Neural cell (in vitro differentiated cells): ENCODE measurements around the gene TRMT11. TPM values are rescaled to one million over a fixed set of nuclear protein-coding genes. Genes with fewer than 3 reads are reported as not detected.
A peak's percentile ranks its signal among the peaks of the same experiment; 100 is the strongest.

ENCODE experiments used
- H2AFZ ChIP-seq: fragments of 200-600, 300-800 bp; sonication (generic), shearing (Covaris generic); 2 replicates; pipeline ENCODE4 v1.6.0; 2014; ENCODE audit warnings: low read depth, mild to moderate bottlenecking, antibody characterized with exemption, low read length, moderate library complexity
- H3F3A ChIP-seq: fragments of 200-600 bp; shearing (Covaris generic); 2 replicates; pipeline ENCODE4 v1.6.1; 2016; ENCODE audit warnings: mild to moderate bottlenecking, moderate library complexity, mixed read lengths, antibody characterized with exemption, low read length; ENCODE audit not compliant: insufficient read depth, poor library complexity, severe bottlenecking
- H3K27ac ChIP-seq: fragments of 200-600, 300-800 bp; sonication (generic), shearing (Covaris generic); 2 replicates; pipeline ENCODE4 v1.5.1; 2014; ENCODE audit warnings: mild to moderate bottlenecking, low read length, moderate library complexity
- H3K27me3 ChIP-seq: fragments of 300-800, 200-600 bp; sonication (generic), shearing (Covaris generic); 2 replicates; pipeline ENCODE4 v1.6.0; 2014; ENCODE audit warnings: mild to moderate bottlenecking, low read depth, low read length, moderate library complexity; ENCODE audit not compliant: insufficient read depth
- H3K36me3 ChIP-seq: fragments of 300-800, 200-600 bp; sonication (generic), shearing (Covaris generic); 2 replicates; pipeline ENCODE4 v1.5.1; 2014; ENCODE audit warnings: mild to moderate bottlenecking, antibody characterized with exemption, low read length, moderate library complexity; ENCODE audit not compliant: insufficient read depth
- H3K4me2 ChIP-seq: fragments of 300-800, 200-600 bp; sonication (generic), shearing (Covaris generic); 2 replicates; pipeline ENCODE4 v1.6.0; 2014; ENCODE audit warnings: mild to moderate bottlenecking, low read length
- H3K4me3 ChIP-seq: fragments of 300-800, 200-600 bp; sonication (generic), shearing (Covaris generic); 2 replicates; pipeline ENCODE4 v1.5.1; 2014; ENCODE audit warnings: mild to moderate bottlenecking, low read length, moderate library complexity
- H3K79me2 ChIP-seq: fragments of 200-600 bp; shearing (Covaris generic); replicated peaks from 2 replicates; pipeline ENCODE4 v1.6.0; 2014; ENCODE audit warnings: mild to moderate bottlenecking, low read length, moderate library complexity; ENCODE audit not compliant: insufficient read depth
- H3K9ac ChIP-seq: fragments of 300-800, 200-600 bp; sonication (generic), shearing (Covaris generic); 2 replicates; pipeline ENCODE4 v1.6.1; 2016; ENCODE audit warnings: mild to moderate bottlenecking, low read length, mixed read lengths
- H3K9me2 ChIP-seq: fragments of 200-600 bp; shearing (Covaris generic); 2 replicates; pipeline ENCODE4 v1.6.1; 2016; ENCODE audit warnings: mild to moderate bottlenecking, low read length, mixed read lengths; ENCODE audit not compliant: insufficient read depth
- H3K9me3 ChIP-seq: fragments of 200-600, 300-800 bp; sonication (generic), shearing (Covaris generic); 2 replicates; pipeline ENCODE4 v1.6.1; 2016; ENCODE audit warnings: mild to moderate bottlenecking, mixed run types, low read length, moderate library complexity, mixed read lengths
- H4K20me1 ChIP-seq: fragments of 200-600 bp; shearing (Covaris generic); 2 replicates; pipeline ENCODE4 v1.6.1; 2016; ENCODE audit warnings: mild to moderate bottlenecking, mixed run types; ENCODE audit not compliant: insufficient read depth
- CTCF ChIP-seq: fragments of 450-650 bp; IDR thresholded peaks from 2 replicates; pipeline ENCODE4 v1.5.1; 2014; ENCODE audit warnings: antibody characterized with exemption, mild to moderate bottlenecking, moderate library complexity; ENCODE audit not compliant: poor library complexity, severe bottlenecking
- EP300 ChIP-seq: fragments of 450-650 bp; conservative IDR thresholded peaks from 2 replicates; pipeline ENCODE4 v1.6.1; 2014; ENCODE audit warnings: antibody characterized with exemption, mild to moderate bottlenecking, moderate library complexity; ENCODE audit not compliant: poor library complexity, severe bottlenecking
- EZH2 ChIP-seq: fragments of 200-600, 300-800 bp; shearing (Covaris generic), sonication (generic); IDR thresholded peaks from 2 replicates; pipeline ENCODE4 v1.6.1; 2014; ENCODE audit warnings: antibody characterized with exemption, low read length, borderline replicate concordance, mild to moderate bottlenecking; ENCODE audit not compliant: insufficient read depth, poor library complexity, severe bottlenecking
- MXI1 ChIP-seq: fragments of 450-650 bp; conservative IDR thresholded peaks from 2 replicates; pipeline ENCODE4 v1.6.1; 2014; ENCODE audit warnings: antibody characterized with exemption, mild to moderate bottlenecking; ENCODE audit not compliant: poor library complexity, severe bottlenecking
- POLR2AphosphoS5 ChIP-seq: IDR thresholded peaks from 2 replicates; pipeline ENCODE4 v1.6.1; 2012
- RAD21 ChIP-seq: fragments of 450-650 bp; conservative IDR thresholded peaks from 2 replicates; pipeline ENCODE4 v1.6.1; 2014; ENCODE audit warnings: antibody characterized with exemption, mild to moderate bottlenecking, moderate library complexity
- SMC3 ChIP-seq: fragments of 450-650 bp; conservative IDR thresholded peaks from 2 replicates; pipeline ENCODE4 v1.6.1; 2014; ENCODE audit warnings: antibody characterized with exemption, mild to moderate bottlenecking, moderate library complexity; ENCODE audit not compliant: poor library complexity
- TAF1 ChIP-seq: IDR thresholded peaks from 2 replicates; pipeline ENCODE4 v1.6.1; 2012; ENCODE audit warnings: low read depth
- polyA plus RNA-seq: library from polyadenylated mRNA; depleted of rRNA; stranded (reverse); fragments of >200 nt; gene quantifications from 2 replicates; pipeline ENCODE4 v1.2.3, GENCODE V29; 2014
- TF ChIP-seq, protein P1 (sequence below): IDR thresholded peaks from 2 replicates; pipeline ENCODE4 v1.6.1; 2012; ENCODE audit warnings: borderline replicate concordance

Gene TRMT11
- polyA plus RNA-seq, 1 donor from 2014 or later, result 37.6 TPM

DNA sequence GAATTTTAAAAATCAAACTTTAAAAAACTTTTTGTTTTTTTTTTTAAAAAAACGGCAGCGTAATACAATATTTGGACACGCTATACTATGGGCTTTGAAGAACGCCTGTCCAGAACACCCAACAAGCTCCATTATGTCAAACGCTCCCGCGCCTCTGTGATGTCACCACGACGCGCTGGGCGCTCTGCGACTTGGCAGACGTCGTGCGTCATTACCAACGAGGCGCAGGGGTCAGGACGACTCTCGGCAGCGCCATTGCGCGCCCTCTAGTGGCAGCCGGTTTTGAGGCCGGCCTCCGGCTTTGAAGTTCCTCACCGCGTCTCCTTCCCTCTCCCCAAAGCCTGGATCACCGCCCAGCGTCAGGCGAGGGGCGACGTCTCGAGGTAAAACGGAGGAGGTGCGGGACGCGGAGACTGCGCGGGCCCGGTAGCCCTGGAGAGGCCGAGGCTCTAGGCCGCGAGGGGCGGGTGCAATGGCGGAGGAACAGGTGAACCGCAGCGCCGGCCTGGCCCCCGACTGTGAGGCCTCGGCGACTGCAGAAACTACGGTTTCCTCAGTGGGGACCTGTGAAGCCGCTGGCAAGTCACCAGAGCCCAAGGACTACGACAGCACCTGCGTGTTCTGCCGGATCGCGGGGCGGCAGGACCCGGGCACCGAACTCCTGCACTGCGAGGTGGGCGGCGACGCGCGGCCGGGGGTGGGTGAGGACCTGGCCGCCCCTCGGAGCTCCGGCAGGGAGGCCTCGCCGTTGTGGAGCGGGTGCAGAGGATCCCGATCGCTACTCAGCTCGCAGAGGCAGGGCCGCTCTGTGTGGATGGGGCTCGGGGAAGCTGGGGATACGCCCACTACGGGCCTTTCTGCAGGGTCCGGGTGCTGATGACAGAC, 29.6 kb upstream of the TRMT11 start, which contains the start of gene HINT3:
Gene HINT3 (plus strand): TSS at position 265 of the 885 bp plus-strand sequence. CDS start 208 bp downstream, at position 473.
- no peaks in the 10 kb centered on the region for H3K9me2 ChIP-seq
- no peaks in the 10 kb centered on the region for H4K20me1 ChIP-seq
- peak within 1 kb of the TSS; percentile 97 for H3K27ac ChIP-seq
- H3K9ac ChIP-seq, result peak within 1 kb of the TSS; percentile 98
- peak within 1 kb of the TSS; percentile 95 for H3K4me3 ChIP-seq
- H3K9me3 ChIP-seq, result no peaks in the 10 kb centered on the region
- TF ChIP-seq SMC3 (peak; percentile 91), MXI1 (peak; percentile 81), CTCF (peak; percentile 100), EP300 (peak; percentile 78), EZH2 (no peak), RAD21 (peak; percentile 82), POLR2AphosphoS5 (peak; percentile 92), TAF1 (peak; percentile 46)
- TF ChIP-seq, protein P1, sequence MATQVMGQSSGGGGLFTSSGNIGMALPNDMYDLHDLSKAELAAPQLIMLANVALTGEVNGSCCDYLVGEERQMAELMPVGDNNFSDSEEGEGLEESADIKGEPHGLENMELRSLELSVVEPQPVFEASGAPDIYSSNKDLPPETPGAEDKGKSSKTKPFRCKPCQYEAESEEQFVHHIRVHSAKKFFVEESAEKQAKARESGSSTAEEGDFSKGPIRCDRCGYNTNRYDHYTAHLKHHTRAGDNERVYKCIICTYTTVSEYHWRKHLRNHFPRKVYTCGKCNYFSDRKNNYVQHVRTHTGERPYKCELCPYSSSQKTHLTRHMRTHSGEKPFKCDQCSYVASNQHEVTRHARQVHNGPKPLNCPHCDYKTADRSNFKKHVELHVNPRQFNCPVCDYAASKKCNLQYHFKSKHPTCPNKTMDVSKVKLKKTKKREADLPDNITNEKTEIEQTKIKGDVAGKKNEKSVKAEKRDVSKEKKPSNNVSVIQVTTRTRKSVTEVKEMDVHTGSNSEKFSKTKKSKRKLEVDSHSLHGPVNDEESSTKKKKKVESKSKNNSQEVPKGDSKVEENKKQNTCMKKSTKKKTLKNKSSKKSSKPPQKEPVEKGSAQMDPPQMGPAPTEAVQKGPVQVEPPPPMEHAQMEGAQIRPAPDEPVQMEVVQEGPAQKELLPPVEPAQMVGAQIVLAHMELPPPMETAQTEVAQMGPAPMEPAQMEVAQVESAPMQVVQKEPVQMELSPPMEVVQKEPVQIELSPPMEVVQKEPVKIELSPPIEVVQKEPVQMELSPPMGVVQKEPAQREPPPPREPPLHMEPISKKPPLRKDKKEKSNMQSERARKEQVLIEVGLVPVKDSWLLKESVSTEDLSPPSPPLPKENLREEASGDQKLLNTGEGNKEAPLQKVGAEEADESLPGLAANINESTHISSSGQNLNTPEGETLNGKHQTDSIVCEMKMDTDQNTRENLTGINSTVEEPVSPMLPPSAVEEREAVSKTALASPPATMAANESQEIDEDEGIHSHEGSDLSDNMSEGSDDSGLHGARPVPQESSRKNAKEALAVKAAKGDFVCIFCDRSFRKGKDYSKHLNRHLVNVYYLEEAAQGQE, result peak; percentile 72
- no peaks in the 10 kb centered on the region for H3K27me3 ChIP-seq
- H3K4me2 ChIP-seq, result peak within 1 kb of the TSS; percentile 98
- H3F3A ChIP-seq, result no peaks in the 10 kb centered on the region
- H3K79me2 ChIP-seq, result peaks cover 25% of the 10 kb centered on the region
- H2AFZ ChIP-seq, result peak within 1 kb of the TSS; percentile 91
- no peaks in the 10 kb centered on the region for H3K36me3 ChIP-seq

DNA sequence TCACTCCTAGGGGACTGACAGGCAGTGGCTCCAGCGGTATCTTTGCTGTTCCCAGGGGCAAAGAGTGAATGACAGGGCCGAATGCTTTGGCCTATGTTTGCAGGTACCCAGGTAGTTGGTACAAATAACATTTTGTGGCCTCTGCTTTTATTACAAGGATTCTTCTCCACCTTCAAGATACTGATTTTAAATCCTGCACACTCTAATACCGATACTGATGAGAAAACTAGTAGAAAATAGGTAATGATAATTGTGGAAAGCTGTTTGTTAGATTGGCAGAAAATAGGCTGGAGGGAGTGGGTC, 29.0 kb upstream of the TRMT11 start:
- peak overlapping the region; percentile 97 for H3K27ac ChIP-seq
- H3K79me2 ChIP-seq, result peaks cover 25% of the 10 kb centered on the region
- TF ChIP-seq CTCF (no peak), SMC3 (no peak), RAD21 (no peak)
- H3K9me3 ChIP-seq, result no peaks in the 10 kb centered on the region
- H3K4me2 ChIP-seq, result peak overlapping the region; percentile 98
- no peaks in the 10 kb centered on the region for H4K20me1 ChIP-seq
- peak overlapping the region; percentile 91 for H2AFZ ChIP-seq
- no peaks in the 10 kb centered on the region for H3K27me3 ChIP-seq
- H3F3A ChIP-seq, result no peaks in the 10 kb centered on the region
- H3K9me2 ChIP-seq, result no peaks in the 10 kb centered on the region
- H3K9ac ChIP-seq, result peak overlapping the region; percentile 98
- H3K36me3 ChIP-seq, result no peaks in the 10 kb centered on the region
- H3K4me3 ChIP-seq, result peak overlapping the region; percentile 95
